GM18858 (cell line): ENCODE measurements around the gene CNPY2.
A peak's percentile ranks its signal among the peaks of the same experiment; 100 is the strongest.
"Not testable (repeated sequence)": the region's sequence is repeated elsewhere in the genome, so short reads cannot be mapped to it uniquely, and the experiment has no call there.

Source experiments
- ATAC-seq: cut with Tn5 transposase; IDR thresholded peaks from one replicate; pipeline ENCODE4 v1.9.1; 2021; ENCODE audit not compliant: unreplicated experiment

Gene CNPY2

GRCh38 chr12:56315622-56316473 is at the start of gene CNPY2:
Gene CNPY2 (minus strand): TSS chr12:56315988. CDS start chr12:56315217, 771 bp downstream.
- ATAC-seq, result peak; percentile 79

GRCh38 chr12:56362130-56363059 is 46.6 kb upstream of the CNPY2 start, which contains the start of gene APOF:
Gene APOF (minus strand): TSS chr12:56362857. CDS start chr12:56362745, 112 bp downstream.
- ATAC-seq, result no peak

- ATAC-seq, result no peak
Observed at GRCh38 chr12:56361487-56362129, 45.8 kb upstream of the CNPY2 start.

- ATAC-seq, result peak; percentile 87
Observed at GRCh38 chr12:56359851-56360767, 44.3 kb upstream of the CNPY2 start, which contains the start of gene STAT2. Gene STAT2 (minus strand): TSS chr12:56360107. CDS start chr12:56356571, 3,536 bp downstream.

GRCh38 chr12:56358836-56359532 is 43.2 kb upstream of the CNPY2 start:
- no peak for ATAC-seq

GRCh38 chr12:56351325-56351724 is 35.5 kb upstream of the CNPY2 start:
- ATAC-seq, result no peak

- ATAC-seq, result no peak
Observed at GRCh38 chr12:56350662-56351061, 34.9 kb upstream of the CNPY2 start.

GRCh38 chr12:56348776-56349175 is 33.0 kb upstream of the CNPY2 start:
- no peak for ATAC-seq

- not testable (repeated sequence) for ATAC-seq
Observed at GRCh38 chr12:56347255-56347654, 31.5 kb upstream of the CNPY2 start.

GRCh38 chr12:56346675-56347074 is 30.9 kb upstream of the CNPY2 start:
- ATAC-seq, result no peak

GRCh38 chr12:56342290-56342689 is 26.5 kb upstream of the CNPY2 start:
- not testable (repeated sequence) for ATAC-seq

- ATAC-seq, result no peak
Observed at GRCh38 chr12:56341616-56342015, 25.8 kb upstream of the CNPY2 start.

- ATAC-seq, result no peak
Observed at GRCh38 chr12:56339158-56339422, 23.3 kb upstream of the CNPY2 start.

- ATAC-seq, result no peak
Observed at GRCh38 chr12:56338308-56339157, 22.7 kb upstream of the CNPY2 start, which contains the start of gene IL23A. Gene IL23A (plus strand): TSS chr12:56338884. CDS start chr12:56339045, 161 bp downstream.

GRCh38 chr12:56337753-56338251 is 22.0 kb upstream of the CNPY2 start:
- no peak for ATAC-seq

- ATAC-seq, result no peak
Observed at GRCh38 chr12:56336361-56337167, 20.8 kb upstream of the CNPY2 start.

- not testable (repeated sequence) for ATAC-seq
Observed at GRCh38 chr12:56335527-56335926, 19.7 kb upstream of the CNPY2 start.

- ATAC-seq, result no peak
Observed at GRCh38 chr12:56334490-56334793, 18.7 kb upstream of the CNPY2 start.
